LNCaP clone FGC (cell line): ENCODE results near the gene MYL4.
A peak's percentile ranks its signal among the peaks of the same experiment; 100 is the strongest.

Experiments used
- DNase-seq: peaks from one replicate; pipeline ENCODE4 v3.0.0-alpha.2; 2011; ENCODE audit warnings: low read depth
- H3K4me3 ChIP-seq: 2 replicates; pipeline ENCODE4 v1.5.1; 2011; ENCODE audit warnings: mild to moderate bottlenecking, low read depth, low read length, control low read depth
- TF ChIP-seq, protein P1 (sequence below): IDR thresholded peaks from 2 replicates; pipeline ENCODE4 v1.5.1; 2012; ENCODE audit warnings: mild to moderate bottlenecking; ENCODE audit not compliant: control insufficient read depth, insufficient read depth; ENCODE audit errors: extremely low read depth

MYL4 gene

GRCh38 chr17:47251421-47251940 lies 42.3 kb downstream of the MYL4 start:
- no peak for DNase-seq
- no peak overlapping the region for H3K4me3 ChIP-seq
- TF ChIP-seq, protein P1, sequence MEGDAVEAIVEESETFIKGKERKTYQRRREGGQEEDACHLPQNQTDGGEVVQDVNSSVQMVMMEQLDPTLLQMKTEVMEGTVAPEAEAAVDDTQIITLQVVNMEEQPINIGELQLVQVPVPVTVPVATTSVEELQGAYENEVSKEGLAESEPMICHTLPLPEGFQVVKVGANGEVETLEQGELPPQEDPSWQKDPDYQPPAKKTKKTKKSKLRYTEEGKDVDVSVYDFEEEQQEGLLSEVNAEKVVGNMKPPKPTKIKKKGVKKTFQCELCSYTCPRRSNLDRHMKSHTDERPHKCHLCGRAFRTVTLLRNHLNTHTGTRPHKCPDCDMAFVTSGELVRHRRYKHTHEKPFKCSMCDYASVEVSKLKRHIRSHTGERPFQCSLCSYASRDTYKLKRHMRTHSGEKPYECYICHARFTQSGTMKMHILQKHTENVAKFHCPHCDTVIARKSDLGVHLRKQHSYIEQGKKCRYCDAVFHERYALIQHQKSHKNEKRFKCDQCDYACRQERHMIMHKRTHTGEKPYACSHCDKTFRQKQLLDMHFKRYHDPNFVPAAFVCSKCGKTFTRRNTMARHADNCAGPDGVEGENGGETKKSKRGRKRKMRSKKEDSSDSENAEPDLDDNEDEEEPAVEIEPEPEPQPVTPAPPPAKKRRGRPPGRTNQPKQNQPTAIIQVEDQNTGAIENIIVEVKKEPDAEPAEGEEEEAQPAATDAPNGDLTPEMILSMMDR: no peak

DNA sequence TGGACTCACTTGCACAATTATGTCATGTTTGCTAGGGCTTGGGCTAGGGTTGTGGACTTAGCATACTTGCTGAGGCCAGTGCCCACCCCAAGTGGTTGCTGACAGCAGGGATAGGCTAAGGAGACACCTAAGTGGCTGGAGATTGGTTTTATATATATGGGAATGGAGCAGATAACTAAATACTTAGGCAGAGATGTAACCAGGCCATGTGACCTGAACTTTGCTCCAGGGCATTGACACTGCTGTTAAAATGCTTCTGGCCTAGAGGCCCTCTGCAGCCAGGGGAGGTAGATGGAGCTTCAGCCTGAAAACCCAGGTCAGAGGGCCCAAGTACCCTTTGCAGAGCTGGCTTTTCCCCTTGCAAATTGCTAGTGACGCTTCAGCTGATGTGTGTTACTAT lies 43.1 kb downstream of the MYL4 start:
- DNase-seq: no peak
- no peak overlapping the region for H3K4me3 ChIP-seq
- TF ChIP-seq, protein P1: no peak

GRCh38 chr17:47252766-47253512 lies 43.8 kb downstream of the MYL4 start:
- DNase-seq: no peak
- TF ChIP-seq, protein P1: no peak

DNA sequence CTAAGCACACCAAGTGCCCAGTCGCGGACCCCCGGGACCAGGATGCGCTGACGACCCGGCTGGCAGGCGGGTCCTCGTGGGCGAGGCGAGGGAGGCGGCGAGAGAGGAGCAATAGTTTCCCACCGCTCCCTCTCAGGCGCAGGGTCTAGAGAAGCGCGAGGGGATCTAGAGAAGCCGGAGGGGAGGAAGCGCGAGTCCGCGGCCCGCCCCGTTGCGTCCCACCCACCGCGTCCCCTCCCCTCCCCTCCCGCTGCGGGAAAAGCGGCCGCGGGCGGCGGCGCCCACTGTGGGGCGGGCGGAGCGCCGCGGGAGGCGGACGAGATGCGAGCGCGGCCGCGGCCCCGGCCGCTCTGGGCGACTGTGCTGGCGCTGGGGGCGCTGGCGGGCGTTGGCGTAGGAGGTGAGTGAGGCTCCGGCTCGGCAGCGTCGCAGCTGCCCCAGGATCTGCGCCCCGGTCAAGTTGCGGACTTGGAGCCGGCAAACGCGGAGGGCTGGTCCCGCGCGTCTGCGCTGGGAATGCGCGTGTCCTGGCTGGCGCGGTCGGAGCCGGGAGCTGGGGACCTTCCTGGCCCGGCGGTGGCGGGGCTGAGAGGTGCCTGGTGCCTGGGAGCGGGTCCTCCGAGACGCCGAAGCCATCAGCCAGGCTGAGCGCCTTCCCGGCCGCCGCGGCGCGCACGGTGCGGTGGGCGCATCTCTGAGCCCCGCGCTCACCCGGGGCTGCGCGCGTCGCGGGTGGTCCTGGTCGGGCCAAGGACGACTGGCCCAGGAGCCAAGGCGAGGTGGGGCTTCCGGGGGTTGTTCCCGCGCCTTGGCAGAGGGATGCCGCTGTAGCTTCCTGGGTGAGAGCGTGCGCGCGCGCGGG lies 44.6 kb downstream of the MYL4 start, which contains the start of gene ITGB3:
Gene ITGB3 (plus strand): TSS at position 287 of the 862 bp plus-strand sequence. CDS start 35 bp downstream, at position 322.
- no peak for DNase-seq
- TF ChIP-seq, protein P1: peak; percentile 59
- peak within 1 kb of the TSS; percentile 48 for H3K4me3 ChIP-seq

More at GRCh38 chr17:47252766-47253512, 43.8 kb downstream of the MYL4 start:
- no peak overlapping the region for H3K4me3 ChIP-seq

DNA sequence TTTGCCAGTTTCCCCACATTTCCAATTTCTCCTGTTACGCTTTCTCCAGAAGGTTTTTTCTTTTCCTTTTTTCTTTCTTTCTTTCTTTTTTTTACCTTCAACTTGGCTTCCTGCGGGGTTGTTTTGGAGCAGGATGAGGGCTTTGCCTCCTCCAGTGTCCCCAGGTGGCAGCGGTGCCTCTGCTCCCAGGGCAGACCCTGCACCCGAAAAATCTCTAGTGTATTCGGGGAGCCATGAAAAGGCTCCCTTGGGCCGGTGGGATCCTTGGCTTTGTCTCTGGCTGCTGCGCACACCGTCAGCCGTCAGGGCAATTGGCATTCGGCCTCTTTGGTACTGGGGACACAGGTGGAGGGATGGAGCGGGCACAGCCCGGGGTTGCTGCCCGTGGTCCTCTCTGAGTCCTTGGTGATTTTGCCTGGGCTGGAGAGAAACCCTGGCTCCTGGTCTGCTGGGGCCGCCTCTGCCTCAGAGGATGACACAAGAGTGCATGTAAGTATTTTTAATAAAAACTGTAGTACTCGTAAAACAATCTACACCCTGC lies 45.3 kb downstream of the MYL4 start:
- TF ChIP-seq, protein P1: no peak
- peak overlapping the region; percentile 48 for H3K4me3 ChIP-seq
- DNase-seq: no peak

DNA sequence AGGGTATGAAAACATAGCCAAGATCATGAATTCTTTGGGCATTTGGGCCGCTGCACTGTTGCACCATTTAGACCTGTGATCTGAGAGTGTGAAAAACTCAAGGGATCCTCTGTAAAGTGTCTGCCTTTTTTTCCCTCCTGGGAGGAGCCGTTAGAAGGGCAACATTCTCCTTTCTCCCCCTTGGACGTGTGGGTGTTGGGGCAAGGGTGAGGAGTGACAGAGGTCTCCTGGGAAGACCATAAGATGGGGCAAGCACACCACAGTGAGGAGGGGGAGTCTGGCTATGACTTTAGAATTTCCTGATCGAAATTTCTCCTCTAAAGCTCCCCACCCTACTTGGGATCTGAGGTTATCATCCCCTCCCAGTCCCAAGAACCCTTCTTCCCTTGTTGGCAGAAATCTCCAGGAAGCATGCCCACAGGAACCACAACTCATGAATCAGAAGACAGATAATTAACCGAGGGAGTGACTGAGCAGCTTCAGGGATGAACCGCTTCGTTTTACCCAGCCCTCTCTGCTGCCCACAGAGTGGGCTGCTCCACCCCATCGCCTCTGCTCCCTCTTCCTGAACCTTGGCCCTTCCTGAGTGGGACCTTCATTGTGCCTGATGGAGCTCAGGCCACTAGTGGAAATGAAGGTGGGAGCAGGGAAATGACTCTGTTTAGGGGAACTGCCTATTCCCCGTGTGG lies 48.6 kb downstream of the MYL4 start:
- H3K4me3 ChIP-seq: no peak overlapping the region
- TF ChIP-seq, protein P1: no peak
- DNase-seq: no peak
